Purkinje cell (primary cell): ENCODE measurements around the gene COX7C. TPM values are rescaled to one million over a fixed set of nuclear protein-coding genes. Genes with fewer than 3 reads are reported as not detected.

ENCODE experiments used
- polyA plus RNA-seq: library from polyadenylated mRNA; unstranded; fragments of >200 nt; fragmentation: Nextera tagmentation; gene quantifications from 2 replicates; pipeline ENCODE4 v1.2.1, GENCODE V29; 2014

COX7C gene, protein sequence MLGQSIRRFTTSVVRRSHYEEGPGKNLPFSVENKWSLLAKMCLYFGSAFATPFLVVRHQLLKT
- 4,096 and 5,040 TPM in 2 replicates for polyA plus RNA-seq

DNA sequence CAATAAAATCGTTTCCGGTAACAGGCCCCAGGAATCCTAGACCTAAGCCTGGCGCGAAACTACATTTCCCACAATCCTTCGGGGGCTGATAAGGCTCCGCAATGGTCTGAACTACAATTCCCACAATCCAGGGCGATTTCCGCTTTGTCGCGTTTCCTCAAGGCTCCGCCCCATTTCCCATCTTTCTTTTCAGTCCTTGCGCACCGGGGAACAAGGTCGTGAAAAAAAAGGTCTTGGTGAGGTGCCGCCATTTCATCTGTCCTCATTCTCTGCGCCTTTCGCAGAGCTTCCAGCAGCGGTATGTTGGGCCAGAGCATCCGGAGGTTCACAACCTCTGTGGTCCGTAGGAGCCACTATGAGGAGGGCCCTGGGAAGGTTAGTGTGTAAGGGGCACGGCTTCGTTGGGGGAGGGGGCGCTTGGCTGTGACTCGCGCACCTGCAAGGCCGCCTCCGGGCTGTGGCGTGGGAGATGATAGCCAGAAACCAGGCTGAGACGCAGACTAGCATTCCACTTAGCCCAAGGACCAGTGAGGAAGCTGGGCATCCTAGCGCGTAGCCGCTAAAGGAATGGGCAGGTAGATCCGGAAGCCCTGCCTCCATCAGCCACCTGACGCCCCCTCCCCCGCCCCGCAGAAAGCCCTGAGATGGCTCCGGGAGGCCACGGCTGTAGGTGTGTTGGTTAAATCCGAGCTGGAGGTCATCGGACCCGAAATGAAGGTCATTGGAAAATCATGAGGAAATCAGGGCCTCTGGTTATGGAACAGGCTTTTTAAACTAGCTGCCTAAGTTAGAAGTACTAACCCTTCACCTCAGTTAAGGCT lies at the start of gene COX7C:
TSS of gene COX7C (plus strand) at position 186 of the 821 bp plus-strand sequence. CDS start at position 301, 115 bp downstream.

